Ovary (tissue), 9 donors: ENCODE data around the gene NAA10. TPM values are rescaled to one million over a fixed set of nuclear protein-coding genes. Genes with fewer than 3 reads are reported as not detected.

Experiments
- DNase-seq, 5 donors: peaks; one replicate each; pipeline ENCODE4 v3.0.0-alpha.2; 2019 to 2020
- H3K27ac ChIP-seq, 2 donors: fragments of 200-600 bp; one replicate each; pipeline versions ENCODE4 v1.5.1 to v1.8.0; 2019 to 2022
- H3K27me3 ChIP-seq: fragments of 200-600 bp; one replicate; pipeline ENCODE4 v1.8.0; 2022
- H3K36me3 ChIP-seq: fragments of 200-600 bp; sonication (generic); one replicate; pipeline ENCODE4 v1.5.1; 2019
- H3K4me1 ChIP-seq: one replicate; pipeline ENCODE4 v1.8.1; 2013; ENCODE audit warnings: mild to moderate bottlenecking, moderate library complexity; ENCODE audit not compliant: insufficient read depth
- H3K4me3 ChIP-seq: fragments of 200-600 bp; sonication (generic); one replicate; pipeline ENCODE4 v1.5.1; 2017
- H3K9me3 ChIP-seq, 2 donors: fragments of 200-600 bp in 1 of 2; sonication (generic) in 1 of 2; one replicate each; pipeline versions ENCODE4 v1.5.1 to v1.8.1; 2013 to 2019; ENCODE audit warnings: mild to moderate bottlenecking in 1 of 2, moderate library complexity in 1 of 2
- EP300 ChIP-seq: sonication (generic); formaldehyde crosslinking; IDR thresholded peaks from one replicate; pipeline ENCODE4 v1.6.1; 2017; ENCODE audit warnings: antibody characterized with exemption
- POLR2A ChIP-seq: fragments of 450-650 bp; IDR thresholded peaks from one replicate; pipeline ENCODE4 v1.6.1; 2017; ENCODE audit warnings: antibody characterized with exemption, mild to moderate bottlenecking, moderate library complexity
- WGBS, 3 donors: extraction: QIAGEN DNeasy Blood & Tissue Kit in 1 of 3; methylation state at CpG; one replicate each; pipeline versions ENCODE4 v1.1.5 to v1.1.7; 2013 to 2017; 5-methylcytosine and 5-hydroxymethylcytosine counted together
- intact Hi-C, 4 donors: fragments of 100-400 bp; cut with DNase I; formaldehyde crosslinking; loops; one replicate each; pipeline versions ENCODE4 v1.11.0 to v1.15.1; 2022 to 2023
- polyA plus RNA-seq, 2 donors: library from polyadenylated mRNA; stranded (reverse); fragments of 200-250 nt in 1 of 2; fragments of 350-450 nt in 1 of 2; fragmentation: Illumina TruSeq in 1 of 2; extraction: RNeasy Lipid Tissue Mini Kit (QIAGEN cat#74804) in 1 of 2; gene quantifications; one replicate each; pipeline ENCODE4 v1.2.3, GENCODE V29; 2013 to 2014
- total RNA-seq, 7 donors: library from RNA; depleted of rRNA in 2 of 7; stranded (reverse); fragments of >200 nt in 2 of 7; fragmentation: NEBNext Ultra II Directional in 3 of 7; extraction: Animal tissue kit (Norgen Biotek cat#: 25700) in 3 of 7; gene quantifications; one replicate each; pipeline versions ENCODE4 v1.1.0 to v1.2.4, GENCODE V29; 2016 to 2023
- TF ChIP-seq, protein P1 (sequence below), 3 donors: fragments of 450-650 bp in 2 of 3; fragments of 200-600 bp in 1 of 3; IDR thresholded peaks; one replicate each; pipeline versions ENCODE4 v1.5.1 to v1.8.0; 2016 to 2022; ENCODE audit warnings: antibody characterized with exemption in 3 of 3, mild to moderate bottlenecking in 1 of 3
- donor health status: DM: no; HTN: no; CAD: no; lungs with moderate emphysema.
- donor health status: DM: no; HTN: no; CAD: no.
- donor health status: Bipolar disorder and iron deficiency.
- donor health status: DM: yes; HTN: yes; CAD: no.
- donor health status: DM: no; HTN: no; CAD: no.
- donor health status: DM: yes; HTN: yes; CAD: no.

Gene NAA10
- total and polyA plus RNA-seq, 9 donors = 36.7 to 95.5 (median 64.9) TPM

DNA sequence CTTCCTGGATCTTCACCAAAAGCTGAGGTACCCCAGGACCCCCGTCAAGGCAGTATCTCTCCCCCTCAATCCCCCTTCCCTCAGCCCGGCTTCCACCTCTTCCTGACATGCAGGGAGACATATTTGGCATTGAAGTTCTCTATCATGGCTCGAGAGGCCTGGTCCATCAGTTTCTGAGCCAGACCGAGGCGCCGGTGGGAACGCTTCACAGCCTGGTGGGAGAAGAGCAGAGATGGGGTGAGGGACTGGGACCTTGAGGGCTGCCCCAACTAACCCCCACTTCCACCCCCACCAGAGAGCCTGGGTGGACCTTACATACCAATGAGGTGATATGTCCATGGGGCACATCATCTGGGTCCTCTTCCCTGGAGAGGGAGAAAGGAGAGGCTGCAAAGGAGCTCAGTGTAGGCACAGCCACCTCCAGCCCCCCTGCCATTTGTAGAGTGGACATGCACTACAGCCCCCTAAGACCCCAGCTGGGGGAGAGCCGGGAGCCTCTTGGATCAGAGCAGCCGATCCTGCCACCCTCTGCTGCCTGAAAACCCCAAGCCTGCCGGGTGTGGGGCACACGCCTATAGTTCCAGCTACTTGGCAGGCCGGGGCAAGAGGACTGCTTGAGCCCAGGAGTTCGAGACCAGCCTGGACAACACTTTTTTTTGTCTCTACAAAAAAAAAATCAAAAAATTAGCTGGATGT is 2.5 kb downstream of the NAA10 start:
- Histone ChIP-seq H3K36me3 (no peaks in the 10 kb centered on the region), H3K27me3 (no peaks in the 10 kb centered on the region), H3K27ac (no peak overlapping the region), H3K9me3 (no peaks in the 10 kb centered on the region), H3K4me1 (peaks cover 10% of the 10 kb centered on the region), H3K4me3 (no peak overlapping the region)
- intact Hi-C loops = no loop called here
- DNase-seq = peak in 1 of 5 donors; percentile 24
- WGBS, 3 donors = 86 to 89% (median 88%) methylated on average over 13 of the region's 13 CpGs
- TF ChIP-seq, protein P1, sequence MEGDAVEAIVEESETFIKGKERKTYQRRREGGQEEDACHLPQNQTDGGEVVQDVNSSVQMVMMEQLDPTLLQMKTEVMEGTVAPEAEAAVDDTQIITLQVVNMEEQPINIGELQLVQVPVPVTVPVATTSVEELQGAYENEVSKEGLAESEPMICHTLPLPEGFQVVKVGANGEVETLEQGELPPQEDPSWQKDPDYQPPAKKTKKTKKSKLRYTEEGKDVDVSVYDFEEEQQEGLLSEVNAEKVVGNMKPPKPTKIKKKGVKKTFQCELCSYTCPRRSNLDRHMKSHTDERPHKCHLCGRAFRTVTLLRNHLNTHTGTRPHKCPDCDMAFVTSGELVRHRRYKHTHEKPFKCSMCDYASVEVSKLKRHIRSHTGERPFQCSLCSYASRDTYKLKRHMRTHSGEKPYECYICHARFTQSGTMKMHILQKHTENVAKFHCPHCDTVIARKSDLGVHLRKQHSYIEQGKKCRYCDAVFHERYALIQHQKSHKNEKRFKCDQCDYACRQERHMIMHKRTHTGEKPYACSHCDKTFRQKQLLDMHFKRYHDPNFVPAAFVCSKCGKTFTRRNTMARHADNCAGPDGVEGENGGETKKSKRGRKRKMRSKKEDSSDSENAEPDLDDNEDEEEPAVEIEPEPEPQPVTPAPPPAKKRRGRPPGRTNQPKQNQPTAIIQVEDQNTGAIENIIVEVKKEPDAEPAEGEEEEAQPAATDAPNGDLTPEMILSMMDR (IDR thresholded peaks at IDR 0.05) = no peak

DNA sequence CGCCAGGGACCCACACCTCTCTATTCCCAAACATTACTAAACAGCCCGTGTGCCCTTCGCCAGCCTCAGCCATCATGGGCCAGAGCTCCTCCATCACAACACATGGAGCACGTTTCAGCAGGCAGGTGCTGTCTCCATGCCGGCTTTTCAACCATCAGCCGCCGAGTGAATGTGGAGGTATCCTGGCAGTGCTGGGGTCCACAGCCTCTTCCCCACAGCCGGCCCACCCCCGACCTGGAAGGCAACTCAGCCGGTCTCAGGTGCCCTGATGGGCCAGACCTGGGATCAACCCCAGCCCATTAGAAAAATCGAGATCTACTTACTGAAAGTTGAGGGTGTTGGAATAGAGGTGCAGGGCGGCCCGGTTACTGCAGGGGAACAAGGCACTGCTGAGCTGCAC is 3.1 kb downstream of the NAA10 start:
- TF ChIP-seq, protein P1 (IDR thresholded peaks at IDR 0.05) = no peak
- TF ChIP-seq EP300 (no peak), POLR2A (no peak)
- Histone ChIP-seq H3K27ac (no peak overlapping the region), H3K9me3 (no peaks in the 10 kb centered on the region), H3K36me3 (no peaks in the 10 kb centered on the region), H3K4me1 (peaks cover 15% of the 10 kb centered on the region), H3K27me3 (no peaks in the 10 kb centered on the region), H3K4me3 (no peak overlapping the region)
- intact Hi-C loops = no loop called here
- peak in 1 of 5 donors; percentile 34 for DNase-seq
- WGBS, 3 donors = 87 to 91% (median 90%) methylated on average over 13 of the region's 13 CpGs

DNA sequence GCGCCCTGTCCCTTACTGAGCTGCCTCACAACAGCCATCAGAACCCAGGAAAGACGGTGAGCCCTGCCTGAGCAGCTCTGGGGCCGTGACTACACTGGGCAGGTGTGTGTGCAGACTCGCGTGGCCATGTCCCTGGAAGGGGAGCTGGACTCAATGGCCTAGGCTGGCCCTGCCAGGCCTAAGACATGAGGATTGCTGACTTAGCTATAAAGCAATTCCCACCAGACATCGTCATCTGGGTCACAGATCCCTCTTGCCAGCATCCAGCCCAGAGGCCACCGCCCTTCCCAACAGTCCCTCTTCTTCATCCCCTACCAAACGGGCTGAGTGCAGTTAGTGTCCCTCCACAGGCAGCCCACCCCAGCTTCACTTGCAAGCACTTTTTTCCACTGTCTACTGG is 3.7 kb downstream of the NAA10 start:
- Histone ChIP-seq H3K36me3 (no peaks in the 10 kb centered on the region), H3K9me3 (no peaks in the 10 kb centered on the region), H3K27me3 (no peaks in the 10 kb centered on the region), H3K4me1 (peaks cover 15% of the 10 kb centered on the region), H3K27ac (no peak overlapping the region), H3K4me3 (no peak overlapping the region)
- peak in 1 of 5 donors; percentile 25 for DNase-seq
- 89 to 95% (median 91%) methylated on average over 8 of the region's 8 CpGs for WGBS, 3 donors
- TF ChIP-seq POLR2A = no peak
- TF ChIP-seq EP300 = no peak
- TF ChIP-seq, protein P1 (IDR thresholded peaks at IDR 0.05) = no peak
- intact Hi-C loops = no loop called here

DNA sequence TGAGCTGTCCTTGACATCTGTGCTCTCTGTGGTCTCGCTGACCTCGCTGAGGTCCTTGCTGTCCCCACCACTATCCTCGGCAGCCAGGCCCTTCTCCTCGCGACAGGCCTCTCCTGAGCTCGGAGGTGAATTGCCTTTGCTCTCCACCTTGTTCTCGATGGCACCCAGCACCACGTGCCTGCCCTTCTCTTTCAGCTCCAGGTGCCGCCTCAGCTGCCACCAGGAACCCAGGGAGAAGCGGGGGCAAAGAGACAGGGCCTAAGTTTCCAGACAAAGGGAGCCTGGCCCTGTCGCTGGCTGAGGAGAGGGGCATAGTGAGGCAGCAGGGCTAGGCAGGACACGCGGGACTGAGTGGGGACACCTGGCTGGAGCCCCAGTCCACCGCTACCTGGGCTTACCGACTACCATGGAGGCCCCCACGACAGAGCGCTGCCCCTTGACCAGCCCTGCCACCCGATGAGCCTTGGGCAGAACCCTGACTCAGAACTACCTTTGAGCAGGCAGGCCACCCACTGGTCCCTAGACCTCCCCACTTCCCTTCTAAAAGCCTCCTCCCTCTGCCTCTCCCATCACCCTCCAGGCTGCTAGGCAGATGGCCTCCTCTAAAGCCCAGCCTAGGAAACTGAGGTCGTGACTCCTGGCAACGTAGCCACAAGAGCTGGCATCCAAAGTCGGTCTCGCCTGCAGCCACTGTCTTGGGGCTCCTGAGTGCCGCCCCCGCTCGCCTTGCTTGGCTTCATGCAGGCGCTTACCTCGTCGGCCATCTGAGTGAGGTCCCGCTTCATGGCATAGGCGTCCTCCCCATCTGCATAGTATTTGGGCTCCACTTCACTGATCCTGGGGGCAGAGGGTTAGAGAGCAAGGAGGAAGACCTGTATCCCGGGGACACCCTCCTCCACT is 4.6 kb downstream of the NAA10 start:
- intact Hi-C loops = no loop called here

More for the DNA sequence above, 4.6 kb downstream of the NAA10 start:
- Histone ChIP-seq H3K4me3 (no peak overlapping the region), H3K9me3 (no peaks in the 10 kb centered on the region), H3K27me3 (no peaks in the 10 kb centered on the region), H3K27ac (no peak overlapping the region), H3K4me1 (peaks cover 15% of the 10 kb centered on the region), H3K36me3 (no peaks in the 10 kb centered on the region)
- peak in 1 of 5 donors; percentile 41 for DNase-seq
- WGBS, 3 donors = 84 to 86% (median 84%) methylated on average over 31 of the region's 31 CpGs
- TF ChIP-seq, protein P1 (IDR thresholded peaks at IDR 0.05) = no peak
- TF ChIP-seq EP300 = no peak
- TF ChIP-seq POLR2A = no peak
